HG03571 (cell line): ENCODE measurements around the gene GPRIN2.
"Not testable (repeated sequence)": the region's sequence is repeated elsewhere in the genome, so short reads cannot be mapped to it uniquely, and the experiment has no call there.

ENCODE experiments used
- ATAC-seq: cut with Tn5 transposase; IDR thresholded peaks from one replicate; pipeline ENCODE4 v1.9.1; 2021; ENCODE audit not compliant: unreplicated experiment

GPRIN2 gene

DNA sequence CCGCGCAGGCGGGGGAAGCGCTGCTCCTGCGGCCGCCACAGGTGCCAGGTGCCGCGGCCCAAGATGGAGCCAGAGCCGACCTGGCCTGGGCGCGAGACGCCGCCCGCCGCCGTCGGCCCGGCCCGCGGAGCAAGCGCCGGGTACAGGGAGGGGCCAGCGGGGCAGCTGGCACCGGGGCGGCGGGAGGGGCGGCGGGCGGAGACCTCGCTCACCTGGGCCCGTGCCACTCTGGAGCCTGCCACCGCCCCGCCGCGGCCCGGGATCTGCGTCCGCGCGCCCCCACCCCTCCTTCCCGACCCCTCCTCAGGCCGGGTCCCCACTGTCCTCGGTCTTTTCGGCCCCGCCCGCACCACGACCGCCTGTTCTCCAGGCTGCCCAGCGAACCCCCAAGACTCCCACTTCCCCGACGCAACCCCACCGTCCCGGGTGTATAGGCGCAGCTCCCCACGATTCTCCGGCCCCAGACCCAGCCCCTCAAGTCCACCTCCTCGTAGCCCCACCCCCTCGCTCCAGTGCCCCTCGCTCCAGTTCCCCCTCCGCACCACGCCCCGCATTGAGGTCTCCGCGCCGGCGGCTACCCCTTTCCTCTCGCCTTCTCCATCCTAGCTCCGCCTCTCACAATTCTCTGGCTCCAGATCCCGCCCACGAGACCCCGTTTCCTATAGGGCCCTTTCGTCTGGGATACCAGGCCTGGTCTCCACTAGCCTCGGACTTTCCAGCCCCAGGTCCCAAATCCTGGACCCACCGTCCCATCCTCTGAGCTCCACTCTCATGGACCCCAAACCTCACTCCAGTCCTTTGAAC is at the start of gene GPRIN2:
TSS of gene GPRIN2 (minus strand) at position 144 of the 804 bp plus-strand sequence. CDS start 5,922 bp downstream, outside the sequence.
- ATAC-seq = no peak

DNA sequence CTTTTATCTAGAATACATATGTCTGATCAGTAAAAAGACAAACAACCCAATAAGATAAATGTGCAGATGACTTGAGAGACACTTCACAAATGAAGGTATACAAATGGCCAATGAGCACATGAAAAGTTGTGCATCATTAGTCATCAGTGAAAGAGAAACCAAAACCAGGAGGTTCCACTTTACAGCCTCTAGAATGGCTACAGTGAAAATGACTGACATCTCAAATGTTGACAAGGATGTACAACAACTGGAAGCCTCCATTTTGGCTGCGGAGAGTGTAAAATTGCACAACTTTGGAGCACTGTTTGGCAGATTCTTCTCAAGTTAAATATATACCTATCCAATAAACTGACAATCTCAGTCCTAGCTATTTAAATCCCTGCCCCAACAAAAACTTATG is 44.1 kb upstream of the GPRIN2 start:
- peak; percentile 47 for ATAC-seq

DNA sequence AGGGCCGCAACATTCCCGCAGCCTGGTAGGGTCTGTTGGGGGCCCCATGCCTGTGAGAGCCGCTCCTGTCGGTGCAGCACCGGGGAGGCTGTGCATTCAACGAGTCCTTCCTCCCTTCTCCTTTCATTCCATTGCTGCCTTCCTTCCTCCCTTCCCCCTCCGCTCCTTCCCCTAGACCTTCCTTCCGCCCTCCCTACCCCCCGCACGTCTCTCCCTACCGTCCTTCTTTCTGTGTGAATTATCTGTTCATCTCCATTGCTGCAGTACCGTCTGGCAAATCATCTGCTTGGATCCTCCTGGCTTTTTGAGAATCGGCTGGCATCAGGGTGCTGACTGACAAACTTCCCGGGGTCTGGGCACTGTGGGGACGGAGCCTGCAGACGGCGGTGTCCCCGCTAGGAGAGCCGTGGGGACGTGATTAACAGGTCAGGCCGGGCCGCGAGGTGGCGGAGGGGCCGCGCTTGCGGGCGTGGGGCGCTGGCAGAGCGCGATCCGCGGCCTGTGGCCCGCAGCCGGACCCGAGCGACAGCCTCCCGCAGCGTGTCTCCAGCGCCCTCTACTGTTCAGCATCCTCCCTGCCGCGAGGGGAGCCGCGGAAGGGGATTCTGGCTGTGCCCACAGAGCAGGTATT is 41.3 kb upstream of the GPRIN2 start:
- ATAC-seq = peak; percentile 89

DNA sequence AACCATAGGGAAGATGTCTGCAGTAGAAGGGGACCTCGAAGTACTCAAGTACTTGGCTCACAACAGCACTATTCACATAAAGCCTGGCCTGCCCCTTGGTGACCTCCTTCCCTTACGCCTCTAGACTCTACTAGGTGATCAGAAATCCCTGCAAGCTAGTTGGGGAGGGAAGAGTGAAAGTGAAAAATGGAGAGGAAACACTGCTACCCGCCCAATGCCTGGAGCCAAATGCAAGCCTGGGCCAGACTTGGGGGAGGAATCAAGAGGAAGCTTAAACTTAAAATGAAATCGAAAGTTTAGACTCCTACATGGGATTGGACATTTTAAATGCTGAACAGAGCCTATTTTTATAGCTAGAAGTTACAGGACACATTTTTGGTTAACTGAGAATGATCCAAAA is 40.1 kb upstream of the GPRIN2 start:
- not testable (repeated sequence) for ATAC-seq

DNA sequence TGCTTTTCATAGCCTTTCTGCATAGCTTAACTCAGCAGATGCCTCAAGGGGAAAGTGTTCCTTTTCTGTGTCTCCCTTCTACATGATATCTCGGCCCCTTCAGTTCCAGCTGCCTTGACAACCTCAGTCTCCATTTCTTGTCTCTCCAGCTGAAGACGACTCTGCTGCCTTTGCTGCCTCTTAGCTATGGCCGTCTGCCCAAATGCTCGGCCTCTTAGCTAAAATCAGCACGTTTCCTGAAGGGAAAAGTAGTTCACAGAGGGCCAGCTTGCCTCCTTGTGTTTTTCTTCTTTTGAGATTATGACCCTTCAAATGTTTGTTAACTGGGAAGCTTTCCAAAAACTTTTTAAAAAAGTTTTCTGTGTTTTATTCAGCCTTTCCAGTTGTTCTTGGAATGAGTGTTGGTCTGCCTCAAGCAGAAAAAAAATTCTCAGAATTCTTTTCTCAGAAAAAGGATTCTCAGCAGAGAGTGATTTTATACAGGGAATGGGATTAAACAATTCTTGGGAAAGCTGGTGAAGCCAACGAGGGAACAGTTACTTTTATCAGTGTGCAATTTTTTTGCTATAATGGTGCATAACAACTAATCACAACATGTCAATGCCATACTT is 38.1 kb upstream of the GPRIN2 start:
- ATAC-seq = not testable (repeated sequence)

DNA sequence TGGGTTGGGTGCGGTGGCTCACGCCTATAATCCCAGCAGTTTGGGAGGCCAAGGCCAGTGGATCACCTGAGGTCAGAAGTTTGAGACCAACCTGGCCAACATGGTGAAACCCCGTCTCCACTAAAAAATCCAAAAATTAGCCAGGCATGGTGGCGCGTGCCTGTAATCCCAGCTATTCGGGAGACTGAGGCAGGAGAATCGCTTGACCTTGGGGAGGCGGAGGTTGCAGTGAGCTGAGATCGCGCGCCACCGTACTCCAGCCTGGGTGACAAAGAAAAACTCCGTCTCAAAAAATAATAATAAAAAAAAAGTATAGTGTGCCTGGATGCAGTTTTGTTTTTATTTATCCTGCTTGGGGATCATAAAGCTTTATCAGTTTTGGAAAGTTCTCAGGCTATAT is 36.8 kb upstream of the GPRIN2 start:
- not testable (repeated sequence) for ATAC-seq

DNA sequence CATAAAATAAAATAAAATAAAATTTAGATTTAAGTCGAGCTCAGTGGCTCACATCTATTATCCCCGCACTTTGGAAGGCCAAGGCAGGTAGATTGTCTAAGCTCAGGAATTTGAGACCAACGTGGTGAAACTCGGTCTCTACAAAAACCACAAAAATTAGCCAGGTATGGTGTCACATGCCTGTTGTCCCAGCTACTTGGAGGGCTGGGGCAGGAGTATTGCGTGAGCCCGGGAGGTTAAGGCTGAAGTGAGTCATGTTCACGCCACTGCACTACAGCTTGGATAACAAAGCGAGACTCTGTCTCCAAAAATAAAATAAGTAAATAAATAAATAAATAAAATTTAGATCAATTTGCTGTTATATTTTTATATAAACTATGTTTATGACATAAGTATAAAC is 34.6 kb upstream of the GPRIN2 start:
- not testable (repeated sequence) for ATAC-seq

DNA sequence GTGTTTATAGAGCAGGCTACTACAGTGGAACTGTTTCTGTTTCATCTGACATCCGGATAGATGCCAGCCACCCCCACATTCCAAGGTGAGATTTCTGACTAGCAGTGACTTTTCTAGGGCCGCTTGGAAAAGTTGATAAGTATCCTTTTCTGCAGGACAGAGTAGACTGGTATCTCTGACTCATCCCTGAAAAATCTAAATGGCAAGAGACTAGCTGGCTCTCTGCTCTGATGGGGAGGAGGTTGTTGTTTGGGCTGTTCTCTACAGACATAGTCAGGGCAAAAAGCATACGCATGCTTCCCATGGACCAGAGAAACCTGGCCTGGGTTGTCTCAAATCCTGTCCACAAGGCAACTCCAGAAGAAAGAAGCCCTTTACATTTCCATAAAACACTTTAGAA is 33.1 kb upstream of the GPRIN2 start:
- ATAC-seq = not testable (repeated sequence)

DNA sequence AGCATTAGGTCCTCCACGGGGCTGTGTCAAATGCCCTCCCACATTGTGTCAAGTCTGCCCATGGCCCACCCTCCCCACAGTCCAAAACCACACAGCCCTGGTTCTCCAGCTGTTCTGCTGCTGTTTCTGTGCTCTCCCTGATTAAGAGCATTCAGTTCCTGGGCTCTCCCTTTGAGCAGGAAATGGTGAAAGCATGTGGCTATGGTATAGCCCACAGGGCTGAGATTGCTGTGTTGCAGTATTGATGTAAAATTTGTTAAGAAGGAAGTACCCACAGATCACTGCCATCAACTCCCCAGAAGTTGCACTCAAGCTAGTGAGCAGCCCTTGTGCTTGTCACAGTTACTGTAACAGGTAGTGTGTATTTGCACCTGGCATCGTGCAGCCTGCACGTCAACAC is 31.8 kb upstream of the GPRIN2 start:
- not testable (repeated sequence) for ATAC-seq

DNA sequence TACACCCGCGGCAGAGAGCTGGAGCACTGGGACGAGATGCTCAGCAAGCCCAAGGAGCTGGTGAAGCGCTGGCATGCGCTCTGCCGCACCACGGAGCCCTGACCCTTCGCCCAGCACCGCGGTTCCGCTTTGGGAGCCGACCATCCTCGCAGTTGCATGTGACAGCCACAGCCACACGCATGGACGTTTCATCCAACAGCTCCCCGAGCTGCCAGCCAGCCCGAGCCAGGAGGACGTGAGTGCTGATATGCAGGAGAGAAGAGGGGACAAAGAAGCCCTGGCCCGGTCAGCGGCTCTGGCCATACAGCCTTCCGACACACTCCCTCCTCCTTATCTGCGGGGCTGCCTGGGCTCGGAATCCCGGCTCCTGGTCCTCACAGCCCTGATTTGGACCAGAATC is 31.1 kb upstream of the GPRIN2 start:
- ATAC-seq = not testable (repeated sequence)

DNA sequence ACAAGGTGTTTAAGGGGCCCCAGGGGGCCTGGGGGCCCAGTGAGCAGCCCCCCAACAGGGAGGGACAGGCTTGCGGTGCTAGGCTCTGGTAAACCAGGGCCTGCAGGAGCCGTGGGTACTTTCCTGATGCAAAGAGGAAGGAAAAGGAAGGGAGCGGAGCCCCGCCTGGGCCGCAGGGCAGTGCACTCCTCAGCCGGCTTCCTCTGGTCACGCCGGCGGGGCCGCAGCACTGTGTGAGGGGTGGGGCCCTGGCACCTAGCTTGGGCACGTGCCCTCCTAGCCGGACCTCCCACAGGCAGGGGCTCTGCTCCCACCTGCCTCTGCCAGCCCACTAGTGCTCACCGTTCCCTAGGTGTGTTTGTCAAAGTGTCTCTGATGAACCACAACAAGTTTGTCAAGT is 28.8 kb upstream of the GPRIN2 start:
- not testable (repeated sequence) for ATAC-seq

DNA sequence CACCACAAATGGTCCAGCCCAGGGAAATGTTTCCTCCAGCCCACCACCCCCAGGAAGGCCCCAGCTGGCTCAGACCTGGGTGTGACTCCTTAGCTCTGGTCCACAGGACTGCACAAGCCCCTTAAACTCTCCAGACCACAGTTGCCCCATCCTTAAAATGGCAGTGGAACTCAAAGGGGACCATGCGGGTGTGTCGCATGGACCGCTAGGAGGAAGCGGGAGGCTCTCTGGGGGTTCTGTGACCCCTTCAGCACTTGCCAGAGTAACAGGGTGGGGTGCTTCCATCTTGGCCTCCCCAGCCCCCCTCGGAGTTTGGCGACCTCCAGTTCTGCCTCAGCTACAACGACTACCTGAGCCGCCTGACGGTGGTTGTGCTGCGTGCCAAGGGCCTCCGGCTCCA is 27.7 kb upstream of the GPRIN2 start:
- ATAC-seq = not testable (repeated sequence)

DNA sequence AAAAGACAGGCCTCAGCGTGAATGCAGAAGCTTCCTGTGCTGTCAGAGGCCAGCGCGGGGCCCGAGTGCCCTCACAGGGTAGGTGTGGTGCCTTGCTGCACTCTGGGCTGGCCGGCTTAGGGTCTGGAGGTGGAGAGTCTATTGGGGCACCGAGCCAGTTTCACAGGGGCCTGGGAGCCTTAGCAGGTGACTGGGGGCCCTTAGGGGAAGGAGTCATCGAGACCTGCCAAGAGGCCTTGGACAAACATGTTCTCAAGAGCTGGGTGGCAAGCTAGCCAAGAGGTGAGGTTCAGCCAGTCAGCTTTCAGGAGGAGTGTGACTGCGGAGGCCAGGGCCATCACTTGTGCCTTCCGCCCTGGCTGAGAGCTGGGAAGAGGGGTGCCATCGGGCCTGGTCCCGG is 26.1 kb upstream of the GPRIN2 start:
- ATAC-seq = not testable (repeated sequence)

DNA sequence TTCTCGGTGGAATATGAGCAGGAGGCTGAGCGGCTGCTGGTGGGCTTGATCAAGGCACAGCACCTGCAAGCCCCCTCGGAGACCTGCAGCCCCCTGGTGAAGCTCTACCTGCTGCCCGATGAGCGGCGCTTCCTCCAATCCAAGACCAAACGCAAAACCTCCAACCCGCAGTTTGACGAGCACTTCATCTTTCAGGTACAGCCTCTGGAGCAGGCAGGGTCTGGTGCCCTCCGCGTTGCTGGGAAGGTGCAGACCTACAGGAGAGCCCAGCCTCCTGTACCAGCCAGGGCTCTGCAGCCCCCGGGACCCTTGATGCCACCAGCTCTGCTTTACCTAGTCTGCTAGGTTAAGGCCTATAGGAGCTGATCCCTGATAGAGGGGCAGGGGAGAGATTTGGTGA is 25.5 kb upstream of the GPRIN2 start:
- not testable (repeated sequence) for ATAC-seq

DNA sequence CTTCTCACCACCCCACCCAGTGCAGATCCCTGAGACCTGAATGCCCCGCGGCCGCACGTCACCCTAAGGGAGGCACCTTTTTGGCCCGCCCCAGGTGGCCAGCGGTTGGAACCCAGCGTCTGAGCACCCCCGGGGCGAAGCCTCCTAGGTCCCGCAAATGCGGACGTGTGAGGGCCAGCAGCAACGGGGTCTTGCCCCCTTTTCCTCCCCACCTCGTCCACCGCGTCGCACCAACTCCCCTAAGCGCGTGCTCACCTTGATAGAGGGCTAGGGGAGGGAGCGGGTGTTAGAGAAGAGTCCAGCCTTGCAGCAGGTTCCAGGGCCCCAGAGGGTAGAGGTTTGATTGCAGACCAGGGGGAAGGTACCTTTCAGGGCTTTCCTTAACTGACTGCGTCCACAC is 22.9 kb upstream of the GPRIN2 start:
- not testable (repeated sequence) for ATAC-seq

DNA sequence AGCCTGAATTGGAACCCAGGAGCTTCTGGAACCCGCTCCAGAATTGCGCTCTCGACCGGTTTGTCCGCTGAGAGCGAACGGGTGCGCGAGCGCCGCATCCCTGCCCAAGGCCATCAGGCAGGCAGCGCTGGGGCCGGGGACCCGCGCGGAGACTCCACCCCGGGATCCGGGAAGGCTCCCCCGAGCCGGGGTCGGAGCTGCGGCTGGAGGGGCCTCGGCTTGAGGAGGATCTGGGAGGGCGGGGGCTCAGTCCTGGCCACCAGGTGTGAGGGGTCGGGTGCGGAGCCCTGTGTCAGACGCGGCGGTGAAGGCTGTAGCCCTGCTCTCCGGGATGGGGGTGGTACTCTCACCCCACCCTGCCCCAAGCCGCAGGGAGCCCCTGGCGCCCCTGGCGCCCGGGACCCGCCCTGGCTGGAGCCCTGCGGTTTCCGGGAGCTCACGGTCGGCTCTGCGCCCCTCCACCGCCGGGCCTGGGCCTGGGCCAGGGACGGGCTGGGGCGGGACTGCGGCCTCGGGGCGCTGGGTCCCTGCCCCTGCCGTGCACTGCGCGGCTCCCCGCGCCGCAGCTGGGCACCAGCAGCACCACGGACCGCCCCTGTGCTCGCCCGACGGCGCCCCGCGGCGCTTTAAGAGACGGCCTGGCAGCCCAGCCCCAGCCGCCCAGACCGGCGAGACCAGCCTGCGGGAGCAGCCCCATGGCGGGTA is 22.2 kb upstream of the GPRIN2 start, which contains the start of gene SYT15:
TSS of gene SYT15 (plus strand) at position 655 of the 705 bp plus-strand sequence. CDS start at position 696, 41 bp downstream.
- ATAC-seq = not testable (repeated sequence)

DNA sequence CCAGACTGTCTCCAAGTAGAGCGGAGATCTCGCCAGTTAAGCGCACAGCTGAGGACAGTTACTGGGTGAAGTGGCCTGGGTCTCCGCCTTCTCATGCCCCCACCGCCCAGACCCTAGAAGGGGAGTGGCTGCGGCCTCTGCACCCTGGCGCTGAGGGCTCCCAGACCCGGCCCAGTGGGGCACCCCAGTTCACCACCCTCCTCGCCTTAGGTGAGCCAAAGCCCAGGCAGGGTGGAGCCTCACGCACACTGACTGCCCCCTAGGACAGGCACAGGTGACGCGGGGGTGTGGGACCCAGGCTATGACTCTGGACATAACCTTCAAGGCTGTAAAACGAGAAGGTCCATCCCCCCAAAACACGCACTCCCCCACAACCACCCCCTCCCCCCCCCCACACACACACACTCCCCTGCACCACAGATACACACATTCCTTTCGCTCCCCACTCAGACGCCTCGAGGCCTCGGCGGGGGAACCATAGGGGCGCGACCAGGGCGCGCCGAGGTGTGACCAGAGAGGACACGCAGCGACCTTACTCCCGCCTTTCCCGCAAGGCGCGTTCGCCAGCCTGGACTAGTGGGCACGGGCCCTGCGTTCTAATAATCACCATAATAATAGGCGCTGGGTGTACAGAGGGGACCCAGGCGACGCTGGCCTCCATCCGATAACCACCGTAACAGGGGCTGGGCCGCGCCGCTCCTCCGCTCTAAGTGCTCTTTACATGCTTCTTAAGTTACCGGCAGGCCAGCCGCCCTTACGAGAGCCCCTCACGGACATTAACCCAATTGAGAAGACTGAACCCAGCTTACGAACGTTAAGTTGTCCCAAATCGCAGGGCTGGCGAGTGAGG is 21.4 kb upstream of the GPRIN2 start:
- ATAC-seq = not testable (repeated sequence)

DNA sequence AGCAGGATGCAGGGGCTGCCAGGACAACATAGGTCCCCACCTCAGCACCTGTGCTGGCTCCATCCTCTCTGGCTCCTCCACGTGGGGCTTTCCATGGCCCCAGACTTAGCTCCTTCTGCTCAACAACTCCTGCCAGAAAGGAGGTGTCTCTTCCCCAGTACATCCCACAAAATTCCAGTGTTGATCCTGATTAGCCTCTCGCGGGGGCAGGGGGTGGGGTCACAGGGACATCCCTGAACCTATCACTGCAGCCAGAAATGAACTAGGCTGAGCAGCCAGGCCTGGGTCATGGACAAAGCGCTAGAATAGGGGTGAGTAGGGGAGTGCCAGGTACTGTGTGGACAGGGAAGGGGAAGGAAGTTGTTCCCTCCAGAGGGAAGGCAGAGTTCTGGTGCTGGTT is 17.4 kb upstream of the GPRIN2 start:
- ATAC-seq = not testable (repeated sequence)

DNA sequence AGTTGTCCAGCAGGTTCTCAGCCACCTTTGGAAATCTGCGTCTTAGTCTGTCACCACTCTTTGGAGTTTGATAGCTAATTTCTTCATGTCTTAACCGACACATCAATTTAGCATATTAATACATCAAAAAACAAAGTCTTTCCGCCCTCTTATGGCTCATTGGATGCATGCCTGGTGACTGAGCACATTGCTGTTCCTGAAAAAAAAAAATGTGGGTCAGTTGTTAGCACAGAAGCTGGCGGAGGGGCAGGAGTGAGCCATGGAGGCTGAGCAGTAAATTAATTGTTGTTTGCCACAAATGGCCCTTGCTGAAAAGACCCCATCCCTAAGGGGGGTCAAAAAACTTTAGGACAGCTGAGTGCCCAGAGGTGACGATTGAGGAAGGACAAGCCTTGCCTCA is 16.9 kb upstream of the GPRIN2 start:
- ATAC-seq = not testable (repeated sequence)

DNA sequence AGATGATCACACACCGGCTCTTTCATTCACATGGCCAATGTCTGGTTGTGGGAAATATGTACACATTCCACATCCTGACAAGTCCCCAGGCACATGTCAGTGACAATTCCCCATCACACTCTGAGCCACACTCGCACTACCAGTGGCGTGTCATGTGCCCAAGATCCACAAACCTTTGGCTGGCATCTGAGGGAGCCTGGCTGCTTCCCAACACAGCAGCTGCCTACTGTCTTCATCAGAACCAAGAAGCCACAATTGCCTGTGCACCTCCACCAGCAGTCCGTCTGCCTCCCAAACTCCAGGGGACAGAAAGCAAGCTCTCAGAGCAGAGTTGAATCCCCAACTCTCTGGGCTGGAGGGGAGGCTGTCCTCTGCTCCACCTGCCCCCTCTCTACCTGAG is 16.3 kb upstream of the GPRIN2 start:
- ATAC-seq = not testable (repeated sequence)
